SK-N-MC (cell line): ENCODE data around the gene MT1B.

Experiments
- FOXP2 ChIP-seq: optimal IDR thresholded peaks from 2 replicates; pipeline ENCODE3; 2011; ENCODE audit warnings: mild to moderate bottlenecking, moderate library complexity; ENCODE audit not compliant: insufficient read depth; ENCODE audit errors: extremely low read length, control extremely low read depth
- POLR2AphosphoS5 ChIP-seq: IDR thresholded peaks from 2 replicates; pipeline ENCODE4 v1.6.1; 2012; ENCODE audit warnings: mild to moderate bottlenecking, low read depth, low read length, borderline replicate concordance

DNA sequence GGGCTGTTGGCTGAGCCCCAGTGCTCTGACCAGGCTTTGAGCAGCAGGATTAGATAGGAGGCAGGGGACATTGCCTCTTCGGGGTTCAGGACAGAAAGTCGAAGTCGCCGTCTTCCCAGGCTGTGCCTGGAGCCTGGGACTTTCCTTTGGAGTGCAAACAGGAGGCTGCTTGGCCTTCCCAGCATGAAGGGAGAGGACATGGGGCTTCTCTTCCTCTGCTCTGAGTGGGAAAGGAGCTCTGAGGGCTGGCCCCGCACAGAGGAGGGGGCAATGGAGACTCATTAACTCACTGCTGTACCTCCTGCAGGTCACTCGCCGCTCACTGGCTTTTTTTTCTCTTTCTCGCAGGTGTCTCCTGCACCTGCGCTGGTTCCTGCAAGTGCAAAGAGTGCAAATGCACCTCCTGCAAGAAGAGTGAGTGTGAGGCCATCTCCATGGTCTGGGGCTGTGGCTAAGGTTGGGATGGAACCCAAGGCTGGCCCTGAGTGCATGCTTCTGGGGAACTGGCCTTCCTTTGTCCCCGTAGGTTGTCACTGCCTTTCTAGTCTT is 6.7 kb downstream of the MT1B start:
- TF ChIP-seq FOXP2 (no peak), POLR2AphosphoS5 (no peak)
